GM12878 (cell line): Measurements from ENCODE around the gene STARD5. TPM values are rescaled to one million over a fixed set of nuclear protein-coding genes. Genes with fewer than 3 reads are reported as not detected.

ENCODE experiments used
- ATAC-seq: fragments of 200-7000 bp; cut with Tn5 transposase; 3 replicates; pipeline ENCODE4 v1.9.1; 2020; ENCODE audit warnings: mild to moderate bottlenecking, moderate library complexity
- BruUV-seq: library from RNA; stranded (reverse); fragments of 400-500 nt; replicated peaks from 2 replicates; lab custom pipeline; 2021; lab: Mats Ljungman, UMichigan
- CTCF ChIA-PET: fragments of 300-600 bp; sonication (Branson Sonifier 250); formaldehyde crosslinking; extraction: SDS; loops from one replicate; lab custom pipeline; 2021; ENCODE audit warnings: inconsistent platforms; lab: Yijun Ruan, JAX
- POLR2A ChIA-PET: fragments of 350-600 bp; formaldehyde crosslinking; extraction: SDS; loops from one replicate; lab custom pipeline; 2021; ENCODE audit warnings: inconsistent platforms; lab: Charles Lee
- RAD21 ChIA-PET: fragments of 300-600 bp; sonication (Branson Sonifier 250); formaldehyde crosslinking; loops from one replicate; lab custom pipeline; 2023; ENCODE audit warnings: antibody characterized with exemption; ENCODE audit not compliant: unreplicated experiment; lab: Charles Lee
- SMC1A ChIA-PET: fragments of 300-600 bp; sonication (Branson Sonifier 250); formaldehyde crosslinking; loops from one replicate; lab custom pipeline; 2023; ENCODE audit not compliant: unreplicated experiment, uncharacterized antibody; lab: Charles Lee
- DNase-seq: peaks from one replicate; pipeline ENCODE4 v3.0.0-alpha.2; 2011; ENCODE audit warnings: low read depth, low spot score
- FAIRE-seq: peaks from 3 replicates; lab custom pipeline; 2011; peaks lifted over from hg19 to GRCh38; lab: Jason Lieb, UNC
- H2AFZ ChIP-seq: 2 replicates; pipeline ENCODE4 v1.6.0; 2011; ENCODE audit warnings: low read depth, low read length, control low read depth; ENCODE audit not compliant: control insufficient read depth
- H3K27ac ChIP-seq: 2 replicates; pipeline ENCODE4 v1.5.1; 2011; ENCODE audit warnings: control low read depth; ENCODE audit not compliant: control insufficient read depth, insufficient read depth
- H3K27me3 ChIP-seq, 2 experiments: replicated peaks in 1 of 2; 2 replicates each; pipeline versions ENCODE4 v1.6.0 to v1.6.1; 2011; ENCODE audit warnings: low read length in 1 of 2; ENCODE audit not compliant: control insufficient read depth in 2 of 2, insufficient read depth in 2 of 2
- H3K36me3 ChIP-seq, 2 experiments: 2 replicates each; pipeline ENCODE4 v1.5.1; 2011; ENCODE audit warnings: low read length in 1 of 2; ENCODE audit not compliant: control insufficient read depth in 2 of 2, insufficient read depth in 2 of 2
- H3K4me1 ChIP-seq: 2 replicates; pipeline ENCODE4 v1.6.1; 2011; ENCODE audit warnings: mild to moderate bottlenecking, low read length, moderate library complexity, mixed read lengths; ENCODE audit not compliant: control insufficient read depth, insufficient read depth
- H3K4me2 ChIP-seq: 2 replicates; pipeline ENCODE4 v1.6.0; 2011; ENCODE audit warnings: control low read depth; ENCODE audit not compliant: control insufficient read depth, insufficient read depth
- H3K4me3 ChIP-seq: fragments of 200-600 bp; sonication (generic); 2 replicates; pipeline ENCODE4 v1.5.1; 2016
- H3K79me2 ChIP-seq: 2 replicates; pipeline ENCODE4 v1.6.0; 2011; ENCODE audit warnings: low read length; ENCODE audit not compliant: control insufficient read depth, insufficient read depth
- H3K9ac ChIP-seq: 2 replicates; pipeline ENCODE4 v1.8.0; 2011; ENCODE audit warnings: low read length, control low read depth, mixed read lengths; ENCODE audit not compliant: control insufficient read depth, insufficient read depth
- H3K9me3 ChIP-seq: replicated peaks from 3 replicates; pipeline ENCODE4 v1.5.1; 2011; ENCODE audit warnings: mild to moderate bottlenecking, low read length; ENCODE audit not compliant: control insufficient read depth, insufficient read depth
- H4K20me1 ChIP-seq: 2 replicates; pipeline ENCODE4 v1.6.0; 2011; ENCODE audit not compliant: control insufficient read depth, insufficient read depth
- ASH2L ChIP-seq: fragments of 300-600, 200-600 bp; sonication (generic); IDR thresholded peaks from 2 replicates; pipeline ENCODE4 v1.6.1; 2017; ENCODE audit warnings: low read depth, mild to moderate bottlenecking, borderline replicate concordance
- HDAC6 ChIP-seq: fragments of 200-600 bp; sonication (generic); IDR thresholded peaks from one replicate; pipeline ENCODE4 v1.8.0; 2017; ENCODE audit warnings: antibody characterized with exemption; ENCODE audit not compliant: unreplicated experiment
- NR2C2 ChIP-seq: IDR thresholded peaks from 2 replicates; pipeline ENCODE4 v1.6.1; 2011; ENCODE audit warnings: borderline replicate concordance, low read depth; ENCODE audit not compliant: control insufficient read depth, insufficient read length
- PAX5 ChIP-seq: IDR thresholded peaks from 2 replicates; pipeline ENCODE4 v1.6.1; 2011; ENCODE audit warnings: low read depth, low read length, borderline replicate concordance
- PAX8 ChIP-seq: fragments of 450-650 bp; IDR thresholded peaks from 2 replicates; pipeline ENCODE4 v1.6.1; 2017; ENCODE audit warnings: mild to moderate bottlenecking, moderate library complexity
- POLR2AphosphoS2 ChIP-seq: IDR thresholded peaks from 2 replicates; pipeline ENCODE4 v1.6.1; 2011; ENCODE audit warnings: low read depth, mild to moderate bottlenecking, low read length, improper control_type of control experiment, moderate library complexity
- SREBF1 ChIP-seq: IDR thresholded peaks from 2 replicates; pipeline ENCODE4 v1.6.1; 2012; ENCODE audit warnings: mild to moderate bottlenecking, low read length
- WGBS: methylation state at CpG from one replicate; pipeline ENCODE4 v1.1.6; 2016; ENCODE audit warnings: low lambda C conversion rate; ENCODE audit not compliant: insufficient replicate concordance, insufficient coverage; ENCODE audit errors: missing lambda C conversion rate; 5-methylcytosine and 5-hydroxymethylcytosine counted together
- in situ Hi-C: fragments of 300-500 bp; cut with MboI; formaldehyde crosslinking; loops from 9 replicates; pipeline ENCODE4 v1.14.3; 2018; ENCODE audit warnings: mixed read lengths
- intact Hi-C: fragments of 100-400 bp; cut with micrococcal nuclease; formaldehyde crosslinking; loops from one replicate; pipeline ENCODE4 v1.14.2; 2022; ENCODE audit not compliant: unreplicated experiment
- polyA plus RNA-seq, 11 experiments: library from polyadenylated mRNA; depleted of rRNA in 4 of 11; unstranded in 6 of 11; stranded (reverse) in 5 of 11; fragments of >200 nt; fragmentation: Nextera tagmentation in 4 of 11; fragmentation: Illumina TruSeq in 1 of 11; extraction: Ambion mirVana in 4 of 11; extraction: Trizol in 1 of 11; gene quantifications; 1 replicate in 1 of 11; 2 replicates in 10 of 11; pipeline versions ENCODE4 v1.2.1 to v1.2.3, GENCODE V29; 2011 to 2016; ENCODE audit warnings: inconsistent platforms in 2 of 11, missing spikeins in 2 of 11, low read depth in 1 of 11
- total RNA-seq, 4 experiments: library from RNA; depleted of rRNA in 3 of 4; stranded (reverse); fragments of >200 nt in 3 of 4; fragmentation: Illumina TruSeq in 1 of 4; extraction: Trizol in 1 of 4; gene quantifications; 2 replicates each; pipeline versions ENCODE4 v1.2.1 to v1.2.3, GENCODE V29; 2013 to 2021

STARD5 gene
- total and polyA plus RNA-seq, 10 of the 15 experiments (the other 5 are each of a cell fraction or from before 2014, with no cell fraction given) = 2.3 to 9.4 (median 4.7) TPM

DNA sequence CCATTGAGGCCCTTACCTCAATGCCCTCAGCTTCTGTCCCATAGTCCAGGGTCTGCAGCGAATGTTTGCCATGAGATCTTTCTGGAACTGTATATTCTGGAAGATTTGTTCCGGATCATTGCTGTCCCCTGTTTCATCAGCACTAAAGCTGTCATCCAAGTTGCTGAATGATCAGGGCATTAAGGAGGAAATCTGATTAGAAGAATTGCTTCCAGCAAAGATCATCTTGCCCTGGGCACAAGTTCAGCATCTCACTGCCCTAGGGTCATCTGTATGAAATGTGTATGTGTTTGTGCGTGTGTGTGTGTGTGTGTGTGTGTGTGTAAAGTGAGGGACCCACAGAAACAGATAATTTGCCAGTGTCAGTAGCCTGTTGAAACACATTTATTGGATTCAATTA lies 48.6 kb upstream of the STARD5 start:
- TF ChIP-seq ASH2L (no peak), POLR2AphosphoS2 (no peak), NR2C2 (no peak), HDAC6 (no peak)
- Histone ChIP-seq H3K4me2 (no peak overlapping the region), H3K4me3 (no peak overlapping the region), H3K36me3 (no peaks in the 10 kb centered on the region), H3K27me3 (no peaks in the 10 kb centered on the region; a peak in 1 of 4 replicates), H3K9me3 (no peaks in the 10 kb centered on the region), H3K9ac (no peak overlapping the region), H4K20me1 (no peaks in the 10 kb centered on the region), H3K79me2 (no peaks in the 10 kb centered on the region), H3K4me1 (no peaks in the 10 kb centered on the region), H3K27ac (no peak overlapping the region), H2AFZ (no peak overlapping the region)
- DNase-seq (no peak), ATAC-seq (no peak), FAIRE-seq (no peak)
- 51% methylated on average over 3 of the region's 3 CpGs for WGBS
- ChIA-PET SMC1A (no interaction called here), POLR2A (interaction anchor here (0.5 kb wide), 1 partner anchor 12 kb away, joined by 4 read pairs; no protein-coding TSS in a partner anchor), RAD21 (no interaction called here), CTCF (interaction anchor here (1.4 kb wide), 1 partner anchor 106 kb away, joined by 4 read pairs; no protein-coding TSS in a partner anchor)
- BruUV-seq = no TSS peak
- intact Hi-C loops = no loop called here
- in situ Hi-C loops = no loop called here

DNA sequence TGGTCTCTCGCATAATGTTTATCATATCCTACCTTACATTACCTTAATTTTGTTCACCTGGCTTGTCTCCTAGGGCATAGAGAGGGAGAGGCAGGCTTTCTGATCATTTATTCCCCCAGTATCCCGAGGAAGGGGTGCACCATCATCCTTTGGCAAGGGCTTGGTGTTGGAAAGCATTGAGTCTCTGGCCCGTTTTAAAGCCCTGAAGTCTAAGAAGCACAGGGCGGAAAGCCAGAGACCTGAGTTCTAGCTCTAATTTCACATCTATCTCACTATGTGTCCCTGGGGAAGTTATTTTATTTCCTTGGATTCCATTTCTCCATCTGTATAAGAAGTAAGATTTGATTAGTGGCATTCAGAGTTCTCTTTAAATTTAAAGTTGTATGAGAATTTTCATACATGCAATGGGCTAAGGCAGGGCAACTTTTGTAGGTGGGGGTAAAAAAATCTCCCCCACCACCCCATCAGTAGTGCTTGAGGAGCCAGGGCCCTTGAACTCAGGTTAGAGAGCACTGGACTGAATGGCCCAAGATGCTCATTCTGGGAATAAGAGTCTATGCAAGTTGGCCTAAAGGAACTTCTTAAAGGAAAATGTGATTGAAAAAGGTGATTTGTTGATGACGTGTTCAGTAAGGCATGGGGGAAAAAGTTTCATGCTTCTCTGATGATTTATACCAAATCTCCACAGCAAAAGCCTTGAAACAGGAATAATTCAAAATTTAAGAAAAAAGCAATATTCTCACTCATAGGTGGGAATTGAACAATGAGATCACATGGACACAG lies 40.0 kb upstream of the STARD5 start:
- Histone ChIP-seq H3K4me1 (no peaks in the 10 kb centered on the region), H2AFZ (no peak overlapping the region), H3K9ac (no peak overlapping the region), H4K20me1 (no peaks in the 10 kb centered on the region), H3K4me2 (no peak overlapping the region), H3K9me3 (no peaks in the 10 kb centered on the region), H3K36me3 (no peaks in the 10 kb centered on the region), H3K79me2 (no peaks in the 10 kb centered on the region), H3K4me3 (no peak overlapping the region), H3K27ac (no peak overlapping the region), H3K27me3 (no peaks in the 10 kb centered on the region)
- FAIRE-seq (no peak), ATAC-seq (no peak), DNase-seq (no peak)
- ChIA-PET POLR2A (no interaction called here), RAD21 (no interaction called here), SMC1A (no interaction called here), CTCF (no interaction called here)
- no peak for TF ChIP-seq PAX5
- TF ChIP-seq SREBF1 = no peak
- TF ChIP-seq PAX8 = no peak
- intact Hi-C loops (no loop called here), in situ Hi-C loops (no loop called here)
- BruUV-seq = no TSS peak
- 64% methylated on average over 5 of the region's 5 CpGs for WGBS
